ENCODE data around the gene MARK3.

The MARK3 gene

GRCh38 chr14:103540821-103541708 is 155.8 kb downstream of the MARK3 start:
- no peak for DNase-seq

GRCh38 chr14:103541709-103542604 is 156.7 kb downstream of the MARK3 start:
- DNase-seq = no peak

GRCh38 chr14:103542605-103543088 is 157.4 kb downstream of the MARK3 start:
- no peak for DNase-seq

- DNase-seq = no peak
These were observed 157.9 kb downstream of the MARK3 start for GRCh38 chr14:103543140-103543539.

GRCh38 chr14:103543721-103544387 is 158.6 kb downstream of the MARK3 start:
- no peak for DNase-seq

- DNase-seq = no peak
These were observed 159.4 kb downstream of the MARK3 start for GRCh38 chr14:103544388-103545218.

GRCh38 chr14:103545219-103545914 is 160.2 kb downstream of the MARK3 start:
- no peak for DNase-seq

- no peak for DNase-seq
These were observed 160.9 kb downstream of the MARK3 start for GRCh38 chr14:103545915-103546651.

GRCh38 chr14:103546652-103547454 is 161.6 kb downstream of the MARK3 start:
- DNase-seq = peak; percentile 42 to 73

GRCh38 chr14:103547455-103547940 is 162.3 kb downstream of the MARK3 start:
- no peak for DNase-seq

- no peak for DNase-seq
These were observed 162.8 kb downstream of the MARK3 start for GRCh38 chr14:103547941-103548462.

GRCh38 chr14:103548463-103549351 is 163.5 kb downstream of the MARK3 start:
- DNase-seq = no peak

- DNase-seq = no peak
These were observed 164.4 kb downstream of the MARK3 start for GRCh38 chr14:103549361-103550311.

GRCh38 chr14:103550451-103551337 is 165.5 kb downstream of the MARK3 start:
- DNase-seq = no peak

GRCh38 chr14:103551338-103551762 is 166.1 kb downstream of the MARK3 start:
- no peak for DNase-seq

Measured in NCI-H187 (cell line).